Lower leg skin (tissue), 4 donors: ENCODE results near the gene SLC13A2. TPM values are rescaled to one million over a fixed set of nuclear protein-coding genes. Genes with fewer than 3 reads are reported as not detected.

Experiments
- DNase-seq, 2 donors: peaks; one replicate each; pipeline ENCODE4 v3.0.0-alpha.2; 2019; ENCODE audit warnings: low spot score in 2 of 2
- H3K4me3 ChIP-seq: fragments of 200-600 bp; sonication (generic); 2 replicates; pipeline ENCODE4 v1.5.1; 2017; ENCODE audit warnings: mild to moderate bottlenecking, low read depth; ENCODE audit not compliant: poor library complexity, severe bottlenecking
- POLR2A ChIP-seq, 2 donors: fragments of 450-650 bp; IDR thresholded peaks; one replicate each; pipeline ENCODE4 v1.6.1; 2016 to 2017; ENCODE audit warnings: antibody characterized with exemption in 2 of 2, mild to moderate bottlenecking in 1 of 2, moderate library complexity in 1 of 2
- WGBS, 2 donors: methylation state at CpG; one replicate each; pipeline ENCODE4 v1.1.5; 2018; 5-methylcytosine and 5-hydroxymethylcytosine counted together
- intact Hi-C: fragments of 100-400 bp; cut with DNase I; formaldehyde crosslinking; loops from one replicate; pipeline ENCODE4 v1.15.0; 2023; ENCODE audit warnings: low total_unique reads
- total RNA-seq, 4 donors: library from RNA; depleted of rRNA; stranded (reverse); fragments of >200 nt; gene quantifications; one replicate each; pipeline ENCODE4 v1.1.0, GENCODE V29; 2016
- TF ChIP-seq, protein P1 (sequence below), 3 donors: fragments of 450-650 bp; IDR thresholded peaks; one replicate each; pipeline ENCODE4 v1.5.1; 2016; ENCODE audit warnings: antibody characterized with exemption in 3 of 3, mild to moderate bottlenecking in 3 of 3, moderate library complexity in 2 of 3

Gene SLC13A2
- total RNA-seq, 4 donors from 2014 or later, result 1.2 to 13.2 (median 9.8) TPM

DNA sequence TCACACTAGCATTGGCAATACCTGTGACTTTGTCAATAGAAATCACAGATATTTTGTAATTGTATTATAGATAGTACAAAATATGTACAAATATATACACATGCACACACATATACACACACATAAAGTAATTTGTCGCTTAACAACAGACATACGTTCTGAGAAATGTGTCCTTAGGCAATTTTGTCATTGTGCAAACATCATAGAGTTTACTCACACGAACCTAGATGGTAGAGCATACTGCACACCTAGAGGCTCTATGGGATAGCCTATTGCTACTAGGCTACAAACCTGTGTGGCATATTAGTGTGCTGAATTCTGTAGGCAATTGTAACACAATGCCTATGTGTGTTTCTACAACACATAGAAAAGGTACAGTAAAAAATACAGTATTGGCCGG is 68.0 kb downstream of the SLC13A2 start:
- no peak overlapping the region for H3K4me3 ChIP-seq
- 73 to 76% methylated on average over 4 of the region's 4 CpGs for WGBS, 2 donors
- intact Hi-C loops, result no loop called here
- no peak for DNase-seq
- TF ChIP-seq, protein P1, sequence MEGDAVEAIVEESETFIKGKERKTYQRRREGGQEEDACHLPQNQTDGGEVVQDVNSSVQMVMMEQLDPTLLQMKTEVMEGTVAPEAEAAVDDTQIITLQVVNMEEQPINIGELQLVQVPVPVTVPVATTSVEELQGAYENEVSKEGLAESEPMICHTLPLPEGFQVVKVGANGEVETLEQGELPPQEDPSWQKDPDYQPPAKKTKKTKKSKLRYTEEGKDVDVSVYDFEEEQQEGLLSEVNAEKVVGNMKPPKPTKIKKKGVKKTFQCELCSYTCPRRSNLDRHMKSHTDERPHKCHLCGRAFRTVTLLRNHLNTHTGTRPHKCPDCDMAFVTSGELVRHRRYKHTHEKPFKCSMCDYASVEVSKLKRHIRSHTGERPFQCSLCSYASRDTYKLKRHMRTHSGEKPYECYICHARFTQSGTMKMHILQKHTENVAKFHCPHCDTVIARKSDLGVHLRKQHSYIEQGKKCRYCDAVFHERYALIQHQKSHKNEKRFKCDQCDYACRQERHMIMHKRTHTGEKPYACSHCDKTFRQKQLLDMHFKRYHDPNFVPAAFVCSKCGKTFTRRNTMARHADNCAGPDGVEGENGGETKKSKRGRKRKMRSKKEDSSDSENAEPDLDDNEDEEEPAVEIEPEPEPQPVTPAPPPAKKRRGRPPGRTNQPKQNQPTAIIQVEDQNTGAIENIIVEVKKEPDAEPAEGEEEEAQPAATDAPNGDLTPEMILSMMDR (IDR thresholded peaks at IDR 0.05), result no peak
- no peak for TF ChIP-seq POLR2A (IDR thresholded peaks at IDR 0.05)

DNA sequence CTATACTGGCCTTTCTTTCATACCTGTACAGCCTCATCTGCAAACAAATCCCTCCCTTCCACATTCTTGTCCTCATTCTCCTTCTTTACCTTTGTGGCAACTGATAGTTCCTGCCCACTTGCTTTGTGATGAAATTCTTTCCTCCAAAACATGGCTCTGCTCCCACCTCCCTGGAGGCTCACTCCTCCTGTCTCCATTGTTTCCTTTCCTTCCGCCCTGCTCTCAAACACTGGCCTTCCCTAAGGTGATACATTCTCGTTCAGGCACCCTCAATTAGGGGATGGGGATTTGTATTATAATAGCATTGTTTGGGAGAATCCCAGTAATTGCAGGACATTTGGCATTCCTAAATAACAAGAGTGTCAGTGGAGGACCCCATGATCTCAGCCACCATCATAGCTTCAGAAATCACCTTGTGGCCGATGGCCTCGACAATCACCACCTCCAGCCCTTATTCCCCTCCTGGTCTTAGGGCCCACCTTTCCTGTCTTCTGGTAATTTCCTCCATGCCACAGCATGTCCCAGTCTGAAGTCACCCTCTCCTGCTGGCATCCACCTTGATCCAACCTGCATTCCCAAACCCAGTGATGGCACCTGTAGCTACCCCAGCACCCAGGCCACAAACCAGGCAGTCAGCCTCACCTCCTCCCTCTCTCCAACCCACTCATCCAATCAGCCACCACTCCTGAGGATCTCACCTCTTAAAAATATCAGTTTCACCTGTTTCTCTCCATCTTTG is 71.1 kb downstream of the SLC13A2 start:
- 72 to 75% methylated on average over 4 of the region's 4 CpGs for WGBS, 2 donors
- intact Hi-C loops, result no loop called here
- DNase-seq, result no peak
- H3K4me3 ChIP-seq, result no peak overlapping the region
- TF ChIP-seq, protein P1 (IDR thresholded peaks at IDR 0.05), result no peak
- TF ChIP-seq POLR2A (IDR thresholded peaks at IDR 0.05), result no peak

DNA sequence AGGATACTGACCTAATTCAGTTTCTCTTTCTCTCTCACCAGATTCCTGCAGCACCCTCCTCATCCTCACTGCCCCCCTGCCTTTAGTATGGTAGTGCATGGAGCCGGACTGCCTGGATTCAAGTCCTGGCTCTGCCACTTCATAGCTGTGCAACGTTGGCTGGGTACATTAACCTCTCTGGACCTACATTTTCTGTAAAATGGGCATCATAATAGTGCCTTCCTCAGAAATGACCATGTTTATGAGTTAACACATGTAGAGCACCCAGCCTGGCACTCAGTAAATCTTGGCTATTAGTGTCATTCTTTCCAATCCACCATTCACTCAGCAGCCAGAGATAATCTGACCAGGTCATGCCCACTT is 71.7 kb downstream of the SLC13A2 start:
- TF ChIP-seq POLR2A (IDR thresholded peaks at IDR 0.05), result no peak
- TF ChIP-seq, protein P1 (IDR thresholded peaks at IDR 0.05), result no peak
- WGBS, 2 donors, result 83 to 97% methylated on average over 2 of the region's 2 CpGs
- intact Hi-C loops, result no loop called here

DNA sequence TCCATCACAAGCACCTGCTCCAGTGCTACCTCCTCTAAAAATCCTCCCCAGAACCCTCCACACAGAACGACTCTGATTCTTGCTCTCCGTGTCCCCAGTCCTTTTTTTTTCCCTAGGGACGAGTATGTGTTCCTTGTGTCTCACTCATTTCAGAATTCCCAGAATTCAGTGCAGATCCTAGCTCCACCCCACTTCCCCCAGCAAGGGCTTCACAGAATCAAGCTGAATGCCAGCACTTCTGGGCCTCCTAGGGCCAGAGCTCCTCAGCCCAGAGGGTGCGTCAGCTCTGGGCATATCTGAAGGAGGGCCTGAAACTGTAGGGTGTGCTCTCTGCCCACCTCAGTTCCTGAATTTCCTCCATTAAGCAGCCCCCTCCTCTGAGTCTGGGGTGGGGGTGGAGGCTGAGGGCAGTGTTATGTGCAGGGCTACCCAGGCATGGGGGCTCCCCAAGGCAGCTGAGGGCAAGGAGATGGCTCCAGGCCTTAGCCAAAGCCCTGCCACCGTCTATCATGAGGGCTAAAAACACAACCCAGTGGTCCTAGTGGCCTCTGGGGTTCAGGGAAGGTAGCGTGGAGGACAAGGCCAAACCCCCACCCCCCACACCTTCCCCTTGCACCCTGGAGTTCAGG is 72.5 kb downstream of the SLC13A2 start:
- 70 to 72% methylated on average over 6 of the region's 6 CpGs for WGBS, 2 donors
- no peak overlapping the region for H3K4me3 ChIP-seq
- DNase-seq, result no peak
- TF ChIP-seq POLR2A (IDR thresholded peaks at IDR 0.05), result no peak
- TF ChIP-seq, protein P1 (IDR thresholded peaks at IDR 0.05), result no peak
- intact Hi-C loops, result no loop called here

More for the DNA sequence above, 71.7 kb downstream of the SLC13A2 start:
- H3K4me3 ChIP-seq, result no peak overlapping the region
- DNase-seq, result no peak

DNA sequence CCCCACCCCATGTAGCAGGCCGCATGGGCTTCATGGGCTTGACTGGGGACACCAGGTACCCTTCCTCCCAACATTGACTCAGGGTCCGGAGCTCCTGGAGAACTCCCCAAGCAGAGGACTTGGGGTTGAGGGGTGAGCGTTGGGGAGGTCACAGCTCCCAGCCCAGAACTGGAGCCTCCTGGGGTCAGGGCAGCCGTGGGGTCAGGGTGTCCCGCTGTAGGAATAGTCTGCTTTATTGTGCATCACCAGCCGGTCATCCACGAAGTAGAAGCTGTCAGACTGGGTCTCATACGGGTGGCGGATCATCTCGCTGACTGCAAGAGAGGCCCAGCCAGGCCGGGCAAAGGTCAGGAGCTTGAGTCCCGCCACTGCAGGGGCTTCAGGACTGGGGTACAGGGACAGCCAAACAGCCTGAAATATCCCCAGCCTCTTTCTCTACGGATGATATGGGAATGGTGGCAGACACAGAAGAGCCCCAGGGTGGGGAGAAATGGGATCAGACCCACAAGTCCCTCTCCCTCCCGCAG is 73.7 kb downstream of the SLC13A2 start:
- TF ChIP-seq POLR2A (IDR thresholded peaks at IDR 0.05), result no peak
- TF ChIP-seq, protein P1 (IDR thresholded peaks at IDR 0.05), result no peak
- no peak for DNase-seq
- intact Hi-C loops, result no loop called here
- no peak overlapping the region for H3K4me3 ChIP-seq
- 91 to 97% methylated on average over 13 to 14 of the region's 14 CpGs for WGBS, 2 donors

Other genes with a start within 250 kb of the SLC13A2 start
- 10 to 100 TPM in 2 of 4 donors, 1 to 10 TPM in 2; 5.7 to 18.6 (median 10.4) TPM for gene TMEM97, start 154.4 kb upstream of the SLC13A2 start, total RNA-seq
- 10 to 100 TPM; 22.6 to 40.8 (median 26.7) TPM for gene IFT20, start 138.2 kb upstream of the SLC13A2 start, total RNA-seq
- 10 to 100 TPM; 23.6 to 42.6 (median 36.9) TPM for gene TNFAIP1, start 137.9 kb upstream of the SLC13A2 start, total RNA-seq
- gene POLDIP2, start 116.1 kb upstream of the SLC13A2 start, total RNA-seq, result 10 to 100 TPM; 52.1 to 90.2 (median 73.7) TPM
- not detected for gene SEBOX, start 108.4 kb upstream of the SLC13A2 start, total RNA-seq
- under 1 TPM in 1 of 4 donors, not detected in 3; 0.10 TPM for gene VTN, start 103.3 kb upstream of the SLC13A2 start, total RNA-seq
- gene SARM1, start 102.0 kb upstream of the SLC13A2 start, total RNA-seq, result 10 to 100 TPM in 3 of 4 donors, 1 to 10 TPM in 1; 4.0 to 15.4 (median 12.1) TPM
- 10 to 100 TPM in 1 of 4 donors, 1 to 10 TPM in 2, under 1 TPM in 1; 0.89 to 11.5 (median 4.5) TPM for gene SLC46A1, start 67.4 kb upstream of the SLC13A2 start, total RNA-seq
- 10 to 100 TPM; 28.9 to 65.0 (median 45.4) TPM for gene FOXN1, start 32.7 kb downstream of the SLC13A2 start, total RNA-seq
- gene UNC119, start 79.0 kb downstream of the SLC13A2 start, total RNA-seq, result 10 to 100 TPM; 41.2 to 41.6 (median 41.4) TPM
- 10 to 100 TPM; 57.6 to 84.0 (median 75.1) TPM for gene PIGS, start 97.9 kb downstream of the SLC13A2 start, total RNA-seq
- 100 to 1,000 TPM; 109 to 186 (median 138) TPM for gene ALDOC, start 103.3 kb downstream of the SLC13A2 start, total RNA-seq
- 10 to 100 TPM in 1 of 4 donors, 1 to 10 TPM in 3; 4.0 to 12.4 (median 7.7) TPM for gene SPAG5, start 125.4 kb downstream of the SLC13A2 start, total RNA-seq
- 1 to 10 TPM; 6.7 to 8.7 (median 6.9) TPM for gene RSKR, start 140.5 kb downstream of the SLC13A2 start, total RNA-seq
- gene BLTP2, start 171.5 kb downstream of the SLC13A2 start, total RNA-seq, result 10 to 100 TPM; 51.0 to 93.7 (median 83.7) TPM
- gene SDF2, start 188.3 kb downstream of the SLC13A2 start, total RNA-seq, result 10 to 100 TPM; 36.6 to 47.4 (median 38.0) TPM
- 10 to 100 TPM; 47.2 to 86.7 (median 71.3) TPM for gene SUPT6H, start 188.6 kb downstream of the SLC13A2 start, total RNA-seq
- 1 to 10 TPM in 3 of 4 donors, not detected in 1; 1.0 to 3.7 (median 3.3) TPM for gene PROCA1, start 238.2 kb downstream of the SLC13A2 start, total RNA-seq
- 100 to 1,000 TPM in 2 of 4 donors, 10 to 100 TPM in 2; 76.6 to 138 (median 103) TPM for gene RAB34, start 244.2 kb downstream of the SLC13A2 start, total RNA-seq
- gene RPL23A, start 246.3 kb downstream of the SLC13A2 start, total RNA-seq, result 100 to 1,000 TPM; 538 to 966 (median 735) TPM